ENCODE results near the gene SBK3.
"Not testable (repeated sequence)": the region's sequence is repeated elsewhere in the genome, so short reads cannot be mapped to it uniquely, and the experiment has no call there.

SBK3 gene, protein sequence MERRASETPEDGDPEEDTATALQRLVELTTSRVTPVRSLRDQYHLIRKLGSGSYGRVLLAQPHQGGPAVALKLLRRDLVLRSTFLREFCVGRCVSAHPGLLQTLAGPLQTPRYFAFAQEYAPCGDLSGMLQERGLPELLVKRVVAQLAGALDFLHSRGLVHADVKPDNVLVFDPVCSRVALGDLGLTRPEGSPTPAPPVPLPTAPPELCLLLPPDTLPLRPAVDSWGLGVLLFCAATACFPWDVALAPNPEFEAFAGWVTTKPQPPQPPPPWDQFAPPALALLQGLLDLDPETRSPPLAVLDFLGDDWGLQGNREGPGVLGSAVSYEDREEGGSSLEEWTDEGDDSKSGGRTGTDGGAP

GRCh38 chr19:55545443-55545842, at the start of gene SBK3:
SBK3 (minus strand) TSS chr19:55545543; CDS start chr19:55545543, 0 bp downstream.
- no peak for DNase-seq (ENCODE audit: extremely low read depth in 1 of 2, low read depth in 1 of 2)

DNA sequence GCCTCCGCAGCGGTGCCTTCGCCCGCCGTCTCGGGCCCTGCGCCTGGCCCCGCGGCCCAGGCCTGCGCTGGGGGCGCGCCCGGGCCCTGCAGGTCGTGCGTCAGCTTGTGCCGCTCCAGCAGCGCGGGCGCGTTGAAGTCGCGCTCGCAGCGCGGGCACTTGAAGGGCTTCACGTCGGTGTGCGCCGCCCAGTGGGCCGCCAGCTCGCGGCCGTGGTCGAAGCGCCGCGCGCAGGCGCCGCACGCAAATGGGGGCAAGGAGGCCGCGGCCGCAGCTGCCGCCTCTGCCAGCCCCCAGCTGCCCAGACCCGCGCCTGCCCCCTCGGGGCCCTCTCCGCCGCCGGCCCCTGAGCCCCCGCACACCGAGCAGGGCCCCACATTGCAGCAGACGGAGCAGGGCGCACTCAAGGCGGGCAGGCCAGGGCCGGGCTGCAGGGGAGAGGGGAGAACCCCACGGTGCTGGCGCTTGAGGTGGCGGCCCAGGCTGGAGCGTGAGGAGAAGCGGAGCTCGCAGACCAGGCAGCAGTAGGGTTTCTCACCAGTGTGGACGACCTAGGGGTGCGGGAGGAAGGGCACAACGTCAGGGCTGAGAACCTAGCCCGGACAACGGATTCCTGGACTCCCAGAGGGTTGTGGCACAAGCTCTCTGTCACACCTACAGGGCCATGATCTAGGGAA, 47.9 kb upstream of the SBK3 start:
- no peak for DNase-seq (ENCODE audit: extremely low read depth in 1 of 2, low read depth in 1 of 2)

GRCh38 chr19:55592391-55593090, 47.2 kb upstream of the SBK3 start:
- no peak for DNase-seq (ENCODE audit: extremely low read depth in 1 of 2, low read depth in 1 of 2)

GRCh38 chr19:55591555-55591954, 46.2 kb upstream of the SBK3 start:
- no peak for DNase-seq (ENCODE audit: extremely low read depth in 1 of 2, low read depth in 1 of 2)

- no peak for DNase-seq (ENCODE audit: extremely low read depth in 1 of 2, low read depth in 1 of 2)
Observed at GRCh38 chr19:55590617-55591016, 45.3 kb upstream of the SBK3 start.

- no peak for DNase-seq (ENCODE audit: extremely low read depth in 1 of 2, low read depth in 1 of 2)
Observed at GRCh38 chr19:55590109-55590508, 44.8 kb upstream of the SBK3 start.

DNA sequence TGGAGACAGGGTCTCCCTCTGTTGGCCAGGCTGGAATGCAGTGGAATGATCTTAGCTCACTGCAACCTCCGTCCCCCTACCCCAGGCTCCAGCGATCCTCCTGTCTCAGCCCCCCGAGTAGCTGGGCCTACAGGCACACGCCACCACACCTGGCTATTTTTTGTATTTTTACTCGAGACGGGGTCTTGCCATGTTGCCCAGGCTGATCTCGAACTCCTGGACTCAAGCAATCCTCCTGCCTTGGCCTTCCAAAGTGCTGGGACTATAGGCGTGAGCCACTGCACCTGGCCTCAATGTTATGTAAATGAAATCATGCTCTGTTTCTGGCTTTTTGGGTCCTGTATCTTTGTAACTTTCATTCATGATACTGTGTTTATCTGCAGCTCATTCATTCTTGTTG, 43.4 kb upstream of the SBK3 start:
- no peak for DNase-seq (ENCODE audit: extremely low read depth in 1 of 2, low read depth in 1 of 2)

DNA sequence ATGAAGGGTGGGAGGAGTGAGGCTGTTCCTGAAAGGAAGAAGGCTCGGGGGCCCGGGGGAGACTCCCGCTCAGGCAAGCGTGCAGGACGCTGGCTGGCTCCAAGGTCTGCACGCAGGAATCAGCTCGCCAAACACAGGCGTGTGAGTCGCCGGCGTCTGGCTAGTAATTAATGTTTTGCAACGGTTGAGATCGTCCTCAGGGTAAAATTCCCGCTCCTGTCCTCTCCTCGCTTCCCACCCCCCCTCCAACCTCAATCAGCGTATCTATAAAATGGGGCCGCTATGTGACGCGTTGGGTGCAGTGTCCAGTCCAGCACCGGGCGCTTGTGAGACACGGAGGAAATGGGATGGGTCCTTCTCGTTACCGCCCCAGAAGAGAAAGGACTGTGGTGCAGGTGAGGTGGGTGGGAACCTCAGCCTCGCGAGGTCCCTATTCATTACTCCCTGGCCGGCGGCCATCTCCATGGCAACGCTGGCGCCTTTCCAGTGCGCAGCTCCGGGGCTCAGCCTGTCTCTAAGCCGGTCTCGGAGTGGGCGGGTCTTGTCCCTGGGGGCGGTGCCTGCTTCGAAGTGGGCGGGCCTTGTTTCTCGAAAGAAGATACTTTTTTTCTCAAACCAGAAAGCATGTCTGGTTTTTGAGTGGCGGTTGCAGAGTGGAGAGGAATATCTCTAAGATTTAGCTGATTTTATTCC, 41.8 kb upstream of the SBK3 start:
- DNase-seq (ENCODE audit: extremely low read depth in 1 of 2, low read depth in 1 of 2), result peak; percentile 76 to 83

- DNase-seq (ENCODE audit: extremely low read depth in 1 of 2, low read depth in 1 of 2), result no peak
Observed at GRCh38 chr19:55585658-55586339, 40.5 kb upstream of the SBK3 start.

DNA sequence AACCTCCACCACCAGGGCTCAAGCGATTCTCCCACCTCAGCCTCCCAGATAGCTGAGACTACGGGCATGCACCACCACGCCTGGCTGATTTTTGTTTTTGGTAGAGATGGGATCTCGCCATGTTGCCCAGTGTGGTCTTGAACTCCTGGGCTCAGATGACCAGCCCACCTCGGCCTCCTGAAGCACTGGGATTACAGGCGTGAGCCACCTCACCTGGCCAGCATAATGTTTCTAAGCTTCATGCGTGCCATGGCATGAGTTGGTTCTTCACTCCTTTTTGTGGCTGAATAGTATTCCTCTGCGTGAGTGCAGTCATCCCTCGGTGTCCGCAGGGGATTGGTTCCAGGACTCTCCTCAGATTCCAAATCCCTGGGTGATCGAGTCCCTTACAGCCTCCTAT, 39.5 kb upstream of the SBK3 start:
- no peak for DNase-seq (ENCODE audit: extremely low read depth in 1 of 2, low read depth in 1 of 2)

DNA sequence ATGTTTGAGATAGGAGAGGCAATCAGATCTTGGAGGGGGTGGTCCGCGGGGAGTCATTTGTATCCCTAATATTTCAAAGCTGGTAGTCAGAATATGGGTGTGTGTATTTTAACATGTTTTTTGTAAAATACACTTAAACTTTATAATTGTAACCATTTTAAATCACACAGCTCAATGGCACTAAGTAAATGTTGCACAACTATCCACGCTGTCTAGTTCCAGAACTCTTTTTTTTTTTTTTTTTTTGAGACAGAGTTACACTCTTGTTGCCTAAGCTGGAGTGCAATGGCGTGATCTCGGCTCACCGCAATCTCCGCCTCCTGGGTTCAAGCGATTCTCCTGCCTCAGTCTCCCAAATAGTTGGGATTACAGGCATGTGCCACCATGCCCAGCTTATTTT, 38.6 kb upstream of the SBK3 start:
- DNase-seq (ENCODE audit: extremely low read depth in 1 of 2, low read depth in 1 of 2), result not testable (repeated sequence)

DNA sequence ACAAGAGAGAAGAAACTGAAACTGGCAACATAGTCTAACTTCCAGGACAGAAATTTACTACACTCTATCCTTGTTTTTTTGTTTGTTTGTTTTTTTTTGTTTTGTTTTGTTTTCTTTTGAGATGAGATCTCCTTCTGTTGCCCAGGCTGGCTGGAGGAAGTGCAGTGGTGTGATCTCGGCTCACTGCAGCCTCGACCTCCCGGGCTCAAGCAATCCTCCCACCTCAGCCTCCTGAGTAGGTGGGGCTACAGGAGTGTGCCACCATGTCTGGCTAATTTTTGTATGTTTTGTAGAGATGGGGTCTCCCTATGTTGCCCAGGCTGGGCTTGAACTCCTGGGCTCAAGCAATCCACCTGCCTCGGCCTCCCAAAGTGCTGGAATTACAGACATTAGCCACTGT, 36.9 kb upstream of the SBK3 start:
- DNase-seq (ENCODE audit: extremely low read depth in 1 of 2, low read depth in 1 of 2), result not testable (repeated sequence)

DNA sequence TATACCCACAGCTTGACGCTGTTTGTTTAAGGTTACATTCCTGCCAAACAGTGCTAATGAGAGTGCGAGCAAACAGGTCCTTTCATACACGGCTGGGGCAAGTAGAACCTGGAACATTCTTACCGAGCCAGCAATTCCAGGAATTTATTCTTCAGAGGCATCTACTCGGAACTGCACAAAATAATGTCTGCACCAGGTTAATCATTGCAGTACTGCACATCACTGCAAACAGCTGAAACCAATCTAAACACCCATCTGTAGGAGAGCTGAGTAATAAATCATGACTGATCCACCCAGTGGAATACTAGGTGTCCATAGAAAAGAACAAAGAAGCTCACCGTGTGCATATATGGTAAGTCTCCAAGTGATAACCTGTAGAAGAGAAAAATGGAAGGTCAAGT, 36.5 kb upstream of the SBK3 start:
- DNase-seq (ENCODE audit: extremely low read depth in 1 of 2, low read depth in 1 of 2), result no peak

DNA sequence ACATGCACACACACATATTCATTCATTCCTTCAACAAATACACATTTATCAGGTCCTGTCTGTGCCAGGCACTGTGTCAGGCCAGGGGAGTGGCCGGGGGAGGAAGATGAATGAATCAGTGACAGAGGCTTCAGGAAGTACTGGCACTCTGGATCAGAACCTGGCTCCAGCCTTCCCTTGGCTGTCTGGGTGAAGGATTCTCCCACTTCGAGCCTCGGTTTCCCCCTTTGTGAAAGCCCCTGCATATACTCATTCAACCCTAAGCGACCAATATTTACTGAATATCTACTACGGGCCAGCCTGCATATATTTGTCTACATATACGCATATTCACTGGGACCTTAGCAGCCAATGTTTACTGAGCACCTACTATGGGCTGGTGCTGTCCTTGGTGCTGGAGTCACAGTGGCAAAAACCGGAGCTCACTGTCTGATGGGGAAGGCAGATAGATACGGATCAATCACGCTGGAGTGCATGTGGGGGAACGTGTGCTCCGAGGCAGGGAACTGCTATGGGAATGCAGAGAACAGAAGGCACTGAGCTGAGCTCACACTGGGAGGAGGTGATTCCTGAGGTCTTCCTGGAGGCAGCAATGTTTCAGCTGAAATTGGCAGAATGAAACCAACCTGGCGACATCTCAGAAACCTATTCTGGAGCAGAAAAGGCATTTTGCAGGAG, 35.9 kb upstream of the SBK3 start:
- no peak for DNase-seq (ENCODE audit: extremely low read depth in 1 of 2, low read depth in 1 of 2)

- peak in 1 of 2 donors; percentile 51 for DNase-seq (ENCODE audit: extremely low read depth in 1 of 2, low read depth in 1 of 2)
Observed at GRCh38 chr19:55580628-55581144, 35.3 kb upstream of the SBK3 start, which contains the start of gene ZNF579. ZNF579 (minus strand) TSS chr19:55580848; CDS start chr19:55579639, 1,209 bp downstream.

DNA sequence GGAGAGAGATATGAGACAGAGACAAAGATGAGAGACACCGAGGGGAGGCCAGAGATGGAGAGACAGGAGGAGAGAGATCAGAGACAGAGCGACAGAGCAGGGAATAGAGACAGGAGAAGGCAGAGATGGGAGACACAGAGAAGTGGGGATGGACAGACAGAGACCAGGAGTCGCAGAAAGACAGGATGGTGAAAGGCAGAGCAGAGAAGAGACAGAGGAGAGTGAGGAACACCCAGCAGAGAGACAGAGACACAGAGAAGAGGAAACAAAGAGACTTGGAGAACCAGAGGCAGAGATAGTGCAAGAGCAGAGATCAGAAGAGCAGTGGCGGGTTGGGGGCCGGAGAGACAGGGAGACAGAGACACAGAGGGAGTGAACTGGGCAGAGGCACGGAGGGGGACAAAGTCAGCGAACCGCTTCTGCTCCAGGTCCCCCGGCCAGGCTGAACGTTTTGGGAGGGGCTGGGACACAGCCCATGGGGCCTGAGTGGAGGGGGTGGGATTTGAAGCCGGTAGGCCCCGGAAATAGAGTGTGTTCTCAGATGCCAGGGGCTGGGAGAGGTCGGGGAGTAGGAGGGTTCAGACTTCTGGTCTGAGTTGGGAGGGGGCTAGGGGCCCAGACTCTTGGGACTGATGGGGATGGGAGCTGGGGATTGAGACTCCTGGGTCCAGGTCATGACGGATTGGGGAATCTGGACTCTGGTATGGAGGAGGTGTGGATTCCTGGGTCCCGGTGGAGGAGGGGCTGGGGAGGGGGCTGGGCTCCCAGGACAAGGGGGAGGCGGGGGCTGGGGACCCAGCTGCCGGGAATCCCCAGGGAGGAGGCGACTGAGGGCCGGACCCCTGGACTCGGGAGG, 34.7 kb upstream of the SBK3 start:
- no peak for DNase-seq (ENCODE audit: extremely low read depth in 1 of 2, low read depth in 1 of 2)

- no peak for DNase-seq (ENCODE audit: extremely low read depth in 1 of 2, low read depth in 1 of 2)
Observed at GRCh38 chr19:55578761-55579747, 33.7 kb upstream of the SBK3 start.
